HepG2 (cell line): ENCODE results near the gene KIAA1755. TPM values are rescaled to one million over a fixed set of nuclear protein-coding genes. Genes with fewer than 3 reads are reported as not detected.

ENCODE experiments used
- AGO1 ChIP-seq: fragments of 200-400 bp; formaldehyde crosslinking; IDR thresholded peaks from 2 replicates; pipeline ENCODE4 v1.6.1; 2017; ENCODE audit warnings: mild to moderate bottlenecking, low read depth, low read length, moderate library complexity; ENCODE audit not compliant: poor library complexity, severe bottlenecking
- ARHGAP35 ChIP-seq: sonication (generic); formaldehyde crosslinking; IDR thresholded peaks from 2 replicates; pipeline ENCODE4 v1.9.0; 2022; ENCODE audit warnings: mild to moderate bottlenecking, inconsistent platforms, moderate library complexity, missing genetic modification reagents, borderline replicate concordance
- FOXK1 ChIP-seq: sonication (generic); formaldehyde crosslinking; IDR thresholded peaks from 2 replicates; pipeline ENCODE4 v1.4.0; 2020; ENCODE audit warnings: low read depth, missing genetic modification reagents, borderline replicate concordance
- NFYC ChIP-seq: IDR thresholded peaks from 2 replicates; pipeline ENCODE4 v1.6.1; 2016; ENCODE audit warnings: missing genetic modification reagents, missing compliant biosample characterization
- REXO4 ChIP-seq: sonication (generic); formaldehyde crosslinking; IDR thresholded peaks from 2 replicates; pipeline ENCODE4 v1.8.0; 2022; ENCODE audit warnings: missing genetic modification reagents, mild to moderate bottlenecking, borderline replicate concordance
- SMARCC2 ChIP-seq: fragments of 450-650 bp; IDR thresholded peaks from 2 replicates; pipeline ENCODE4 v1.6.1; 2017; ENCODE audit warnings: antibody characterized with exemption, mild to moderate bottlenecking
- ZFAT ChIP-seq: sonication (generic); formaldehyde crosslinking; conservative IDR thresholded peaks from 2 replicates; pipeline ENCODE4 v1.8.1; 2023; ENCODE audit warnings: missing genetic modification reagents, inconsistent platforms
- ZFP90 ChIP-seq: sonication (generic); formaldehyde crosslinking; IDR thresholded peaks from 2 replicates; pipeline ENCODE4 v1.8.0; 2022; ENCODE audit warnings: missing genetic modification reagents, mild to moderate bottlenecking, inconsistent platforms, borderline replicate concordance
- ZKSCAN5 ChIP-seq: sonication (generic); formaldehyde crosslinking; IDR thresholded peaks from 2 replicates; pipeline ENCODE4 v1.5.1; 2020; ENCODE audit warnings: mild to moderate bottlenecking, missing genetic modification reagents
- ZKSCAN8 ChIP-seq: IDR thresholded peaks from 2 replicates; pipeline ENCODE4 v1.6.1; 2016; ENCODE audit warnings: borderline replicate concordance, missing genetic modification reagents, missing compliant biosample characterization
- ZNF367 ChIP-seq: sonication (generic); formaldehyde crosslinking; IDR thresholded peaks from 2 replicates; pipeline ENCODE4 v1.4.0; 2020; ENCODE audit warnings: missing genetic modification reagents, borderline replicate concordance
- ZSCAN22 ChIP-seq: sonication (generic); formaldehyde crosslinking; IDR thresholded peaks from 2 replicates; pipeline ENCODE4 v1.4.0; 2020; ENCODE audit warnings: mild to moderate bottlenecking, missing genetic modification reagents
- ZSCAN30 ChIP-seq: sonication (generic); formaldehyde crosslinking; IDR thresholded peaks from 2 replicates; pipeline ENCODE4 v1.5.0; 2020; ENCODE audit warnings: mild to moderate bottlenecking, missing genetic modification reagents
- polyA plus RNA-seq, 8 experiments: library from polyadenylated mRNA; depleted of rRNA in 3 of 8; stranded (reverse) in 7 of 8; unstranded in 1 of 8; fragments of >200 nt; fragmentation: Illumina TruSeq in 4 of 8; extraction: Trizol in 4 of 8; gene quantifications; 2 replicates each; pipeline versions ENCODE4 v1.2.1 to v1.2.3, GENCODE V29; 2011 to 2016; ENCODE audit warnings: low read depth in 4 of 8, missing spikeins in 1 of 8, mixed read lengths in 1 of 8; ENCODE audit not compliant: insufficient read depth in 1 of 8
- total RNA-seq, 5 experiments: library from RNA; depleted of rRNA; stranded (reverse); fragments of >200 nt; fragmentation: Illumina TruSeq; extraction: Trizol; gene quantifications; 2 replicates each; pipeline ENCODE4 v1.2.3, GENCODE V29; 2016; ENCODE audit warnings: low read depth in 1 of 5
- TF ChIP-seq, protein P1 (sequence below): sonication (generic); formaldehyde crosslinking; IDR thresholded peaks from 2 replicates; pipeline ENCODE4 v1.4.0; 2020; ENCODE audit warnings: missing genetic modification reagents, borderline replicate concordance

KIAA1755 gene
- total and polyA plus RNA-seq, 2 of the 13 experiments (the other 11 are each of a cell fraction or from before 2014, with no cell fraction given), result 0.04 TPM; not detected in 1

- TF ChIP-seq ZFAT (CRISPR knock-in tag) (no peak), ZFP90 (CRISPR knock-in tag) (no peak), ZKSCAN8 (CRISPR knock-in tag) (0 out of 2 replicates have a peak, but pooled peaks have one; percentile 35), ZSCAN22 (CRISPR knock-in tag) (no peak), ZNF367 (CRISPR knock-in tag) (no peak), ZKSCAN5 (CRISPR knock-in tag) (no peak), NFYC (no peak), AGO1 (no peak), ZSCAN30 (CRISPR knock-in tag) (no peak), ARHGAP35 (CRISPR knock-in tag) (no peak), FOXK1 (CRISPR knock-in tag) (0 out of 2 replicates have a peak, but pooled peaks have one; percentile 48), REXO4 (CRISPR knock-in tag) (no peak), SMARCC2 (no peak)
- TF ChIP-seq, protein P1, sequence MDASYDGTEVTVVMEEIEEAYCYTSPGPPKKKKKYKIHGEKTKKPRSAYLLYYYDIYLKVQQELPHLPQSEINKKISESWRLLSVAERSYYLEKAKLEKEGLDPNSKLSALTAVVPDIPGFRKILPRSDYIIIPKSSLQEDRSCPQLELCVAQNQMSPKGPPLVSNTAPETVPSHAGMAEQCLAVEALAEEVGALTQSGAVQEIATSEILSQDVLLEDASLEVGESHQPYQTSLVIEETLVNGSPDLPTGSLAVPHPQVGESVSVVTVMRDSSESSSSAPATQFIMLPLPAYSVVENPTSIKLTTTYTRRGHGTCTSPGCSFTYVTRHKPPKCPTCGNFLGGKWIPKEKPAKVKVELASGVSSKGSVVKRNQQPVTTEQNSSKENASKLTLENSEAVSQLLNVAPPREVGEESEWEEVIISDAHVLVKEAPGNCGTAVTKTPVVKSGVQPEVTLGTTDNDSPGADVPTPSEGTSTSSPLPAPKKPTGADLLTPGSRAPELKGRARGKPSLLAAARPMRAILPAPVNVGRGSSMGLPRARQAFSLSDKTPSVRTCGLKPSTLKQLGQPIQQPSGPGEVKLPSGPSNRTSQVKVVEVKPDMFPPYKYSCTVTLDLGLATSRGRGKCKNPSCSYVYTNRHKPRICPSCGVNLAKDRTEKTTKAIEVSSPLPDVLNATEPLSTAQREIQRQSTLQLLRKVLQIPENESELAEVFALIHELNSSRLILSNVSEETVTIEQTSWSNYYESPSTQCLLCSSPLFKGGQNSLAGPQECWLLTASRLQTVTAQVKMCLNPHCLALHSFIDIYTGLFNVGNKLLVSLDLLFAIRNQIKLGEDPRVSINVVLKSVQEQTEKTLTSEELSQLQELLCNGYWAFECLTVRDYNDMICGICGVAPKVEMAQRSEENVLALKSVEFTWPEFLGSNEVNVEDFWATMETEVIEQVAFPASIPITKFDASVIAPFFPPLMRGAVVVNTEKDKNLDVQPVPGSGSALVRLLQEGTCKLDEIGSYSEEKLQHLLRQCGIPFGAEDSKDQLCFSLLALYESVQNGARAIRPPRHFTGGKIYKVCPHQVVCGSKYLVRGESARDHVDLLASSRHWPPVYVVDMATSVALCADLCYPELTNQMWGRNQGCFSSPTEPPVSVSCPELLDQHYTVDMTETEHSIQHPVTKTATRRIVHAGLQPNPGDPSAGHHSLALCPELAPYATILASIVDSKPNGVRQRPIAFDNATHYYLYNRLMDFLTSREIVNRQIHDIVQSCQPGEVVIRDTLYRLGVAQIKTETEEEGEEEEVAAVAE, result no peak
Observed at GRCh38 chr20:38290829-38291814, 30.6 kb upstream of the KIAA1755 start (continued).
